K562 treated with DMSO at 1 percent for 4 hours (cell line): ENCODE measurements around the gene SRMS. TPM values are rescaled to one million over a fixed set of nuclear protein-coding genes. Genes with fewer than 3 reads are reported as not detected.

Source experiments
- total RNA-seq: library from RNA; unstranded; fragments of 300-600 nt; gene quantifications from 2 replicates; pipeline ENCODE4 v1.2.3, GENCODE V29; 2022; ENCODE audit not compliant: insufficient read depth

SRMS gene
- total RNA-seq: not detected in 2 replicates

GRCh38 chr20:63547725-63548480, at the start of gene SRMS:
Gene SRMS (minus strand): TSS chr20:63547749. CDS start chr20:63547463, 286 bp downstream.

GRCh38 chr20:63574156-63574828, 26.7 kb upstream of the SRMS start, which contains the start of gene HELZ2:
Gene HELZ2 (minus strand): TSS chr20:63574239. CDS start chr20:63572385, 1,854 bp downstream.

GRCh38 chr20:63553933-63554290, 6.4 kb upstream of the SRMS start, which contains the start of gene FNDC11:
Gene FNDC11 (plus strand): TSS chr20:63554159. CDS start chr20:63555664, 1,505 bp downstream.

GRCh38 chr20:63536997-63537524, 10.5 kb downstream of the SRMS start, which contains the start of gene PTK6:
Gene PTK6 (minus strand): TSS chr20:63537376. CDS start chr20:63537314, 62 bp downstream.

GRCh38 chr20:63520504-63520933, 27.0 kb downstream of the SRMS start, which contains the start of gene PPDPF:
Gene PPDPF (plus strand): TSS chr20:63520765. CDS start chr20:63521309, 544 bp downstream.

GRCh38 chr20:63498960-63499337, 48.6 kb downstream of the SRMS start, which contains the start of gene EEF1A2:
Gene EEF1A2 (minus strand): TSS chr20:63499083. CDS start chr20:63497763, 1,320 bp downstream.

Other genes with a start within 250 kb of the SRMS start
- not detected in 2 replicates for gene CHRNA4, start 186.4 kb downstream of the SRMS start, total RNA-seq
- not detected in 2 replicates for gene KCNQ2, start 75.1 kb downstream of the SRMS start, total RNA-seq
- 79.2 and 82.8 TPM in 2 replicates for gene EEF1A2, start 48.7 kb downstream of the SRMS start, total RNA-seq
- 97.8 and 102 TPM in 2 replicates for gene PPDPF, start 27.0 kb downstream of the SRMS start, total RNA-seq
- not detected in 2 replicates for gene PTK6, start 10.4 kb downstream of the SRMS start, total RNA-seq
- gene FNDC11, start 6.4 kb upstream of the SRMS start, total RNA-seq: 0.27 TPM in 1 of 2 replicates, not detected in the other
- 26.0 and 31.7 TPM in 2 replicates for gene HELZ2, start 26.5 kb upstream of the SRMS start, total RNA-seq
- gene GMEB2, start 79.4 kb upstream of the SRMS start, total RNA-seq: 9.0 and 9.1 TPM in 2 replicates
- 12.4 and 14.0 TPM in 2 replicates for gene STMN3, start 105.7 kb upstream of the SRMS start, total RNA-seq
- 8.6 TPM in 2 replicates for gene RTEL1, start 110.6 kb upstream of the SRMS start, total RNA-seq
- gene TNFRSF6B, start 148.9 kb upstream of the SRMS start, total RNA-seq: 1.6 and 2.7 TPM in 2 replicates
- gene ARFRP1, start 160.2 kb upstream of the SRMS start, total RNA-seq: 25.5 and 28.4 TPM in 2 replicates
- gene ZGPAT, start 160.3 kb upstream of the SRMS start, total RNA-seq: 7.8 and 13.9 TPM in 2 replicates
- gene LIME1, start 188.9 kb upstream of the SRMS start, total RNA-seq: 13.3 and 13.4 TPM in 2 replicates
- gene SLC2A4RG, start 192.0 kb upstream of the SRMS start, total RNA-seq: 33.3 and 40.7 TPM in 2 replicates